ENCODE measurements around the gene GLG1.

Gene GLG1

GRCh38 chr16:74570412-74571301 is 36.3 kb downstream of the GLG1 start:
- no peak for DNase-seq (ENCODE audit: low read depth)
- H3K4me3 ChIP-seq (ENCODE audit: low read depth, low read length), result no peak overlapping the region
- in situ Hi-C loops (cut with HindIII; ENCODE audit: low sequenced_read_pairs), result no loop called here
- TF ChIP-seq, protein P1, sequence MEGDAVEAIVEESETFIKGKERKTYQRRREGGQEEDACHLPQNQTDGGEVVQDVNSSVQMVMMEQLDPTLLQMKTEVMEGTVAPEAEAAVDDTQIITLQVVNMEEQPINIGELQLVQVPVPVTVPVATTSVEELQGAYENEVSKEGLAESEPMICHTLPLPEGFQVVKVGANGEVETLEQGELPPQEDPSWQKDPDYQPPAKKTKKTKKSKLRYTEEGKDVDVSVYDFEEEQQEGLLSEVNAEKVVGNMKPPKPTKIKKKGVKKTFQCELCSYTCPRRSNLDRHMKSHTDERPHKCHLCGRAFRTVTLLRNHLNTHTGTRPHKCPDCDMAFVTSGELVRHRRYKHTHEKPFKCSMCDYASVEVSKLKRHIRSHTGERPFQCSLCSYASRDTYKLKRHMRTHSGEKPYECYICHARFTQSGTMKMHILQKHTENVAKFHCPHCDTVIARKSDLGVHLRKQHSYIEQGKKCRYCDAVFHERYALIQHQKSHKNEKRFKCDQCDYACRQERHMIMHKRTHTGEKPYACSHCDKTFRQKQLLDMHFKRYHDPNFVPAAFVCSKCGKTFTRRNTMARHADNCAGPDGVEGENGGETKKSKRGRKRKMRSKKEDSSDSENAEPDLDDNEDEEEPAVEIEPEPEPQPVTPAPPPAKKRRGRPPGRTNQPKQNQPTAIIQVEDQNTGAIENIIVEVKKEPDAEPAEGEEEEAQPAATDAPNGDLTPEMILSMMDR (IDR thresholded peaks at IDR 0.05; ENCODE audit: low read depth, low read length, missing control alignments), result no peak

DNA sequence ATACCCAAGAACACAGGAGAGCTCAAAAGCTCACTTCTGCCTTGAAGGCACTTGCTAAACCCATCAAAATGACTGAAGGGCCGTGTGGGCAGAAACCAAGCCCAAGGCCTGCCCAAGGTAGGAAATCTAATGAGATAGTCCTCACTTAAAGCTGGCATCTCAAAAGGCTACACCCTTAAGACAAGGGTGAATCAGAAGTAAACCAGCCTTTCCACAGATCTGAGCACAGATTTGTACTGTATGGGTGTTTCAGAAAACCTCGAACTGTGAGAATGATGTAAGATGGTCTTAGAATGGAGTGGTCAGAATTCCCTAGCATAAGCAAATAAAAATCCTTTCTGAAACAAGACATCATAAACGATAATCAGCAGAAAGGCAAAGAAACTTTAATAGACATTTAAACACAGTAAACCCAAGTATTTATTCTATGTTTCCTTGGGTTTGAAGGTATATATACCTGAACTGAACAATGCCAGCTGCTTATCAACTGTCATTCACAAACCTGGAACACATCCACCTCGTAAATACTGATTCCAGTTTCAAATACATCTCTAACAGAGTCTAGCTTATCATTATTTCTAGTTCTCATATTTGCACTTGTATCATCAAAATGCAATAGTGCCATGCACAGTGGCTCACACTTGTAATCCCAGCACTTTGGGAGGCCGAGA is 37.8 kb downstream of the GLG1 start:
- no peak overlapping the region for H3K4me3 ChIP-seq (ENCODE audit: low read depth, low read length)
- in situ Hi-C loops (cut with HindIII; ENCODE audit: low sequenced_read_pairs), result no loop called here
- DNase-seq (ENCODE audit: low read depth), result no peak
- TF ChIP-seq, protein P1 (IDR thresholded peaks at IDR 0.05; ENCODE audit: low read depth, low read length, missing control alignments), result no peak

- no peak overlapping the region for H3K4me3 ChIP-seq (ENCODE audit: low read depth, low read length)
- TF ChIP-seq, protein P1 (IDR thresholded peaks at IDR 0.05; ENCODE audit: low read depth, low read length, missing control alignments), result no peak
- in situ Hi-C loops (cut with HindIII; ENCODE audit: low sequenced_read_pairs), result no loop called here
These were observed 39.0 kb downstream of the GLG1 start for GRCh38 chr16:74567901-74568300.

GRCh38 chr16:74565378-74565777 is 41.5 kb downstream of the GLG1 start:
- TF ChIP-seq, protein P1 (IDR thresholded peaks at IDR 0.05; ENCODE audit: low read depth, low read length, missing control alignments), result no peak
- in situ Hi-C loops (cut with HindIII; ENCODE audit: low sequenced_read_pairs), result no loop called here
- DNase-seq (ENCODE audit: low read depth), result no peak
- H3K4me3 ChIP-seq (ENCODE audit: low read depth, low read length), result no peak overlapping the region

More at GRCh38 chr16:74567901-74568300, 39.0 kb downstream of the GLG1 start:
- no peak for DNase-seq (ENCODE audit: low read depth)

- DNase-seq (ENCODE audit: low read depth), result no peak
- TF ChIP-seq, protein P1 (IDR thresholded peaks at IDR 0.05; ENCODE audit: low read depth, low read length, missing control alignments), result no peak
- in situ Hi-C loops (cut with HindIII; ENCODE audit: low sequenced_read_pairs), result no loop called here
- no peak overlapping the region for H3K4me3 ChIP-seq (ENCODE audit: low read depth, low read length)
These were observed 42.4 kb downstream of the GLG1 start for GRCh38 chr16:74564451-74564984.

- DNase-seq (ENCODE audit: low read depth), result no peak
- TF ChIP-seq, protein P1 (IDR thresholded peaks at IDR 0.05; ENCODE audit: low read depth, low read length, missing control alignments), result no peak
- H3K4me3 ChIP-seq (ENCODE audit: low read depth, low read length), result no peak overlapping the region
- in situ Hi-C loops (cut with HindIII; ENCODE audit: low sequenced_read_pairs), result no loop called here
These were observed 43.1 kb downstream of the GLG1 start for GRCh38 chr16:74563828-74564263.

All from astrocyte of the cerebellum (primary cell).